ENCODE data around the gene OR2A5. TPM values are rescaled to one million over a fixed set of nuclear protein-coding genes. Genes with fewer than 3 reads are reported as not detected.

OR2A5 gene
- total and polyA plus RNA-seq, 9 of the 15 experiments (the other 6 are each of a cell fraction or from before 2014, with no cell fraction given): not detected

DNA sequence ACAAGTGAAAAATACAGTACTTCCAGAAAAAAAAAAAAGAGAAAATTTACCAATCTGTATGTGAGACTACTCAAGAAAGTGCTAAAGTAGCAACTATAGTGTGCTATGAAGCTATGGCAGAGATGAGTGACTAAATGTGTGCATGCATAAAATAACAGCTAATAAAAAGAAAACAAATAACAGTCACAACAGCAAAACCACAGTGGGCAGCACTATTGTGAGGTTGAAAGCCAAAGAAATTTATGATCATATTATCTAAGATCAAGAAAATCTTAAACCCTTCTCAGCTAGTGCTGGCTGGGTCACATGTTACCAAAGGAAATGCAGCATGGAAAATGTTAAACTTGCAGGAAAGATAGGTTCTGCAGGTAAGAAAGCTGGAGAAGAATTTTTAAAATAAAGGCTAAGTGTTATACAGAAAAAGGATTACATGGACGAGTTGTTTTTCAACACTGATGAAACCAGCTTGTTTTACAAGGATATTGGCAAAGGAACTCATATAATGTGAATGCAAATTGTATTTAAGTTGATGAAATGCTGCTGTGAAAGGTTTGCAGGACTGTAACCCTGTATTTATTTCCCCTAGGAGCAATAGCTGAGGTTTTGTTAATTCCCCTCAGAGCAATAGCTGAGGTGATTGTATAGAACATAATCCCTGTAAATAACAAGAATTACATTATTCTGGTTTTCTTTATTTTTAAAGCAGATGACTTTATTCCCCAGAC lies 15.6 kb upstream of the OR2A5 start (continued):
- TF ChIP-seq KDM5B (IDR thresholded peaks at IDR 0.05; ENCODE audit: insufficient replicate concordance, low read depth, low read length): no peak
- TF ChIP-seq SETDB1 (IDR thresholded peaks at IDR 0.05; ENCODE audit: low read length): no peak
- TF ChIP-seq MYBL2 (IDR thresholded peaks at IDR 0.05; ENCODE audit: low read depth): no peak
- TF ChIP-seq MYBL2 (CRISPR knock-in tag; IDR thresholded peaks at IDR 0.05; ENCODE audit: borderline replicate concordance): no peak
- no peak for TF ChIP-seq TAL1 (IDR thresholded peaks at IDR 0.05)
- TF ChIP-seq ZNF695 (CRISPR knock-in tag; IDR thresholded peaks at IDR 0.05): no peak
- TF ChIP-seq, protein P1, sequence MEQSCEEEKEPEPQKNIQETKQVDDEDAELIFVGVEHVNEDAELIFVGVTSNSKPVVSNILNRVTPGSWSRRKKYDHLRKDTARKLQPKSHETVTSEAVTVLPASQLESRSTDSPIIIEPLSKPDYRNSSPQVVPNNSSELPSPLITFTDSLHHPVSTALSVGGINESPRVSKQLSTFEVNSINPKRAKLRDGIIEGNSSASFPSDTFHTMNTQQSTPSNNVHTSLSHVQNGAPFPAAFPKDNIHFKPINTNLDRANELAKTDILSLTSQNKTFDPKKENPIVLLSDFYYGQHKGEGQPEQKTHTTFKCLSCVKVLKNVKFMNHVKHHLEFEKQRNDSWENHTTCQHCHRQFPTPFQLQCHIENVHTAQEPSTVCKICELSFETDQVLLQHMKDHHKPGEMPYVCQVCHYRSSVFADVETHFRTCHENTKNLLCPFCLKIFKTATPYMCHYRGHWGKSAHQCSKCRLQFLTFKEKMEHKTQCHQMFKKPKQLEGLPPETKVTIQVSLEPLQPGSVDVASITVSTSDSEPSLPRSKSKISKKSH (CRISPR knock-in tag; IDR thresholded peaks at IDR 0.05): no peak
- no peak for TF ChIP-seq HLTF (IDR thresholded peaks at IDR 0.05)
- TF ChIP-seq, protein P2, sequence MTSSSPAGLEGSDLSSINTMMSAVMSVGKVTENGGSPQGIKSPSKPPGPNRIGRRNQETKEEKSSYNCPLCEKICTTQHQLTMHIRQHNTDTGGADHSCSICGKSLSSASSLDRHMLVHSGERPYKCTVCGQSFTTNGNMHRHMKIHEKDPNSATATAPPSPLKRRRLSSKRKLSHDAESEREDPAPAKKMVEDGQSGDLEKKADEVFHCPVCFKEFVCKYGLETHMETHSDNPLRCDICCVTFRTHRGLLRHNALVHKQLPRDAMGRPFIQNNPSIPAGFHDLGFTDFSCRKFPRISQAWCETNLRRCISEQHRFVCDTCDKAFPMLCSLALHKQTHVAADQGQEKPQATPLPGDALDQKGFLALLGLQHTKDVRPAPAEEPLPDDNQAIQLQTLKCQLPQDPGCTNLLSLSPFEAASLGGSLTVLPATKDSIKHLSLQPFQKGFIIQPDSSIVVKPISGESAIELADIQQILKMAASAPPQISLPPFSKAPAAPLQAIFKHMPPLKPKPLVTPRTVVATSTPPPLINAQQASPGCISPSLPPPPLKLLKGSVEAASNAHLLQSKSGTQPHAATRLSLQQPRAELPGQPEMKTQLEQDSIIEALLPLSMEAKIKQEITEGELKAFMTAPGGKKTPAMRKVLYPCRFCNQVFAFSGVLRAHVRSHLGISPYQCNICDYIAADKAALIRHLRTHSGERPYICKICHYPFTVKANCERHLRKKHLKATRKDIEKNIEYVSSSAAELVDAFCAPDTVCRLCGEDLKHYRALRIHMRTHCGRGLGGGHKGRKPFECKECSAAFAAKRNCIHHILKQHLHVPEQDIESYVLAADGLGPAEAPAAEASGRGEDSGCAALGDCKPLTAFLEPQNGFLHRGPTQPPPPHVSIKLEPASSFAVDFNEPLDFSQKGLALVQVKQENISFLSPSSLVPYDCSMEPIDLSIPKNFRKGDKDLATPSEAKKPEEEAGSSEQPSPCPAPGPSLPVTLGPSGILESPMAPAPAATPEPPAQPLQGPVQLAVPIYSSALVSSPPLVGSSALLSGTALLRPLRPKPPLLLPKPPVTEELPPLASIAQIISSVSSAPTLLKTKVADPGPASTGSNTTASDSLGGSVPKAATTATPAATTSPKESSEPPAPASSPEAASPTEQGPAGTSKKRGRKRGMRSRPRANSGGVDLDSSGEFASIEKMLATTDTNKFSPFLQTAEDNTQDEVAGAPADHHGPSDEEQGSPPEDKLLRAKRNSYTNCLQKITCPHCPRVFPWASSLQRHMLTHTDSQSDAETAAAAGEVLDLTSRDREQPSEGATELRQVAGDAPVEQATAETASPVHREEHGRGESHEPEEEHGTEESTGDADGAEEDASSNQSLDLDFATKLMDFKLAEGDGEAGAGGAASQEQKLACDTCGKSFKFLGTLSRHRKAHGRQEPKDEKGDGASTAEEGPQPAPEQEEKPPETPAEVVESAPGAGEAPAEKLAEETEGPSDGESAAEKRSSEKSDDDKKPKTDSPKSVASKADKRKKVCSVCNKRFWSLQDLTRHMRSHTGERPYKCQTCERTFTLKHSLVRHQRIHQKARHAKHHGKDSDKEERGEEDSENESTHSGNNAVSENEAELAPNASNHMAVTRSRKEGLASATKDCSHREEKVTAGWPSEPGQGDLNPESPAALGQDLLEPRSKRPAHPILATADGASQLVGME (CRISPR knock-in tag; IDR thresholded peaks at IDR 0.05): no peak

Data from K562 (cell line).